ENCODE measurements around the gene B4GALT2. TPM values are rescaled to one million over a fixed set of nuclear protein-coding genes. Genes with fewer than 3 reads are reported as not detected.

B4GALT2 gene
- total and polyA plus RNA-seq, 9 of the 15 experiments (the other 6 are each of a cell fraction or from before 2014, with no cell fraction given): 1.3 to 86.8 (median 43.8) TPM

GRCh38 chr1:44031252-44032169 is 52.5 kb downstream of the B4GALT2 start, which contains the start of gene SLC6A9 (continued):
- TF ChIP-seq PML (IDR thresholded peaks at IDR 0.05; ENCODE audit: low read length): no peak
- 0 out of 4 replicates have a peak, but pooled peaks of 1 of the 2 experiments have one; percentile 2 for TF ChIP-seq SRF (CRISPR knock-in tag; IDR thresholded peaks at IDR 0.05)
- TF ChIP-seq ZNF395 (CRISPR knock-in tag; IDR thresholded peaks at IDR 0.05): no peak
- TF ChIP-seq FIP1L1 (IDR thresholded peaks at IDR 0.05; ENCODE audit: low read depth, low read length, poor library complexity, severe bottlenecking): no peak
- no peak for TF ChIP-seq XRCC4 (IDR thresholded peaks at IDR 0.05; ENCODE audit: extremely low read depth, insufficient read depth, insufficient read length)
- no peak for TF ChIP-seq PRPF4 (IDR thresholded peaks at IDR 0.05; ENCODE audit: insufficient read depth, low read depth, low read length, poor library complexity, severe bottlenecking)
- TF ChIP-seq, protein P1, sequence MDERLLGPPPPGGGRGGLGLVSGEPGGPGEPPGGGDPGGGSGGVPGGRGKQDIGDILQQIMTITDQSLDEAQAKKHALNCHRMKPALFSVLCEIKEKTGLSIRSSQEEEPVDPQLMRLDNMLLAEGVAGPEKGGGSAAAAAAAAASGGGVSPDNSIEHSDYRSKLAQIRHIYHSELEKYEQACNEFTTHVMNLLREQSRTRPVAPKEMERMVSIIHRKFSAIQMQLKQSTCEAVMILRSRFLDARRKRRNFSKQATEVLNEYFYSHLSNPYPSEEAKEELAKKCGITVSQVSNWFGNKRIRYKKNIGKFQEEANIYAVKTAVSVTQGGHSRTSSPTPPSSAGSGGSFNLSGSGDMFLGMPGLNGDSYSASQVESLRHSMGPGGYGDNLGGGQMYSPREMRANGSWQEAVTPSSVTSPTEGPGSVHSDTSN (CRISPR knock-in tag; IDR thresholded peaks at IDR 0.05; ENCODE audit: low read depth): no peak
- TF ChIP-seq, protein P1 (tag; conservative IDR thresholded peaks at IDR 0.05; ENCODE audit: low read depth): 0 out of 2 replicates have a peak, but pooled peaks have one; percentile 8
- TF ChIP-seq, protein P2, sequence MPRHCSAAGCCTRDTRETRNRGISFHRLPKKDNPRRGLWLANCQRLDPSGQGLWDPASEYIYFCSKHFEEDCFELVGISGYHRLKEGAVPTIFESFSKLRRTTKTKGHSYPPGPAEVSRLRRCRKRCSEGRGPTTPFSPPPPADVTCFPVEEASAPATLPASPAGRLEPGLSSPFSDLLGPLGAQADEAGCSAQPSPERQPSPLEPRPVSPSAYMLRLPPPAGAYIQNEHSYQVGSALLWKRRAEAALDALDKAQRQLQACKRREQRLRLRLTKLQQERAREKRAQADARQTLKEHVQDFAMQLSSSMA (CRISPR knock-in tag; IDR thresholded peaks at IDR 0.05): 0 out of 2 replicates have a peak, but pooled peaks have one; percentile 2
- no peak for TF ChIP-seq NFYB (IDR thresholded peaks at IDR 0.05; ENCODE audit: extremely low read depth, insufficient read length)
- no peak for TF ChIP-seq CREB1 (IDR thresholded peaks at IDR 0.05)
- TF ChIP-seq CREB1 (CRISPR knock-in tag; IDR thresholded peaks at IDR 0.05): no peak
- no peak for TF ChIP-seq TBL1XR1 (IDR thresholded peaks at IDR 0.05; ENCODE audit: low read length in 2 of 2)
- no peak for TF ChIP-seq RUNX1 (IDR thresholded peaks at IDR 0.05; ENCODE audit: low read depth)
- peak; percentile 77 for TF ChIP-seq ZSCAN32 (CRISPR knock-in tag; IDR thresholded peaks at IDR 0.05)
- no peak for TF ChIP-seq MXI1 (IDR thresholded peaks at IDR 0.05; ENCODE audit: low read depth, low read length)
- TF ChIP-seq BCLAF1 (IDR thresholded peaks at IDR 0.05; ENCODE audit: borderline replicate concordance in 1 of 2, control insufficient read depth in 1 of 2, low read depth in 2 of 2, low read length in 1 of 2): no peak

Measured in K562 (cell line).